Measurements from ENCODE around the gene CCNY. TPM values are rescaled to one million over a fixed set of nuclear protein-coding genes. Genes with fewer than 3 reads are reported as not detected.
A peak's percentile ranks its signal among the peaks of the same experiment; 100 is the strongest.

The CCNY gene
- total and polyA plus RNA-seq, 9 donors, result 48.0 to 99.6 (median 89.1) TPM

- H3K27ac ChIP-seq (ENCODE audit: low read length), result no peak overlapping the region
- no peak overlapping the region for H3K4me3 ChIP-seq (ENCODE audit: low read length)
- no peaks in the 10 kb centered on the region for H3K27me3 ChIP-seq (ENCODE audit: control insufficient read depth, insufficient read depth, low read length)
- WGBS (ENCODE audit: insufficient coverage), result no CpG with 5 or more reads among the region's 1 CpG
- DNase-seq, result no peak
- no peaks in the 10 kb centered on the region for H3K9me3 ChIP-seq (replicated peaks; ENCODE audit: control insufficient read depth, low read depth, low read length)
- no peaks in the 10 kb centered on the region for H3K36me3 ChIP-seq (ENCODE audit: control insufficient read depth, insufficient read depth, low read length)
- peaks cover 12% of the 10 kb centered on the region for H3K4me1 ChIP-seq (ENCODE audit: control insufficient read depth, insufficient read depth, low read length)
Measured at GRCh38 chr10:35365994-35366393, 29.7 kb downstream of the CCNY start.

GRCh38 chr10:35367107-35367859 is 31.0 kb downstream of the CCNY start:
- no peak overlapping the region for H3K4me3 ChIP-seq (ENCODE audit: low read length)
- no peak overlapping the region for H3K27ac ChIP-seq (ENCODE audit: low read length)
- WGBS (ENCODE audit: insufficient coverage), result 57% methylated on average over 1 of the region's 4 CpGs
- DNase-seq, result no peak
- no peaks in the 10 kb centered on the region for H3K27me3 ChIP-seq (ENCODE audit: control insufficient read depth, insufficient read depth, low read length)
- peaks cover 25% of the 10 kb centered on the region for H3K4me1 ChIP-seq (ENCODE audit: control insufficient read depth, insufficient read depth, low read length)
- no peaks in the 10 kb centered on the region for H3K9me3 ChIP-seq (replicated peaks; ENCODE audit: control insufficient read depth, low read depth, low read length)
- H3K36me3 ChIP-seq (ENCODE audit: control insufficient read depth, insufficient read depth, low read length), result no peaks in the 10 kb centered on the region

- H3K4me3 ChIP-seq (ENCODE audit: low read length), result no peak overlapping the region
- peaks cover 27% of the 10 kb centered on the region for H3K4me1 ChIP-seq (ENCODE audit: control insufficient read depth, insufficient read depth, low read length)
- no peaks in the 10 kb centered on the region for H3K27me3 ChIP-seq (ENCODE audit: control insufficient read depth, insufficient read depth, low read length)
- WGBS (ENCODE audit: insufficient coverage), result 15% methylated on average over 2 of the region's 4 CpGs
- H3K9me3 ChIP-seq (replicated peaks; ENCODE audit: control insufficient read depth, low read depth, low read length), result no peaks in the 10 kb centered on the region
- H3K27ac ChIP-seq (ENCODE audit: low read length), result peak overlapping the region; percentile 2
- no peaks in the 10 kb centered on the region for H3K36me3 ChIP-seq (ENCODE audit: control insufficient read depth, insufficient read depth, low read length)
- peak; percentile 54 for DNase-seq
Measured at GRCh38 chr10:35367982-35368381, 31.7 kb downstream of the CCNY start.

- WGBS (ENCODE audit: insufficient coverage), result 68% methylated on average over 10 of the region's 11 CpGs
- Histone ChIP-seq H3K27ac (ENCODE audit: low read length) (peak overlapping the region; percentile 54), H3K36me3 (ENCODE audit: control insufficient read depth, insufficient read depth, low read length) (no peaks in the 10 kb centered on the region), H3K4me3 (ENCODE audit: low read length) (no peak overlapping the region), H3K27me3 (ENCODE audit: control insufficient read depth, insufficient read depth, low read length) (no peaks in the 10 kb centered on the region), H3K9me3 (replicated peaks; ENCODE audit: control insufficient read depth, low read depth, low read length) (no peaks in the 10 kb centered on the region), H3K4me1 (ENCODE audit: control insufficient read depth, insufficient read depth, low read length) (peaks cover 27% of the 10 kb centered on the region)
- DNase-seq, result no peak
Measured at GRCh38 chr10:35368485-35369048, 32.3 kb downstream of the CCNY start.

- Histone ChIP-seq H3K27me3 (ENCODE audit: control insufficient read depth, insufficient read depth, low read length) (no peaks in the 10 kb centered on the region), H3K4me3 (ENCODE audit: low read length) (no peak overlapping the region), H3K36me3 (ENCODE audit: control insufficient read depth, insufficient read depth, low read length) (no peaks in the 10 kb centered on the region), H3K9me3 (replicated peaks; ENCODE audit: control insufficient read depth, low read depth, low read length) (no peaks in the 10 kb centered on the region), H3K27ac (ENCODE audit: low read length) (peak overlapping the region; percentile 54), H3K4me1 (ENCODE audit: control insufficient read depth, insufficient read depth, low read length) (peaks cover 27% of the 10 kb centered on the region)
- WGBS (ENCODE audit: insufficient coverage), result 11% methylated on average over 2 of the region's 6 CpGs
- peak; percentile 87 for DNase-seq
Measured at GRCh38 chr10:35369049-35369611, 32.8 kb downstream of the CCNY start.

- no peaks in the 10 kb centered on the region for H3K9me3 ChIP-seq (replicated peaks; ENCODE audit: control insufficient read depth, low read depth, low read length)
- DNase-seq, result no peak
- H3K27ac ChIP-seq (ENCODE audit: low read length), result peak overlapping the region; percentile 8
- no peaks in the 10 kb centered on the region for H3K36me3 ChIP-seq (ENCODE audit: control insufficient read depth, insufficient read depth, low read length)
- no peak overlapping the region for H3K4me3 ChIP-seq (ENCODE audit: low read length)
- no peaks in the 10 kb centered on the region for H3K27me3 ChIP-seq (ENCODE audit: control insufficient read depth, insufficient read depth, low read length)
- 85% methylated on average over 3 of the region's 3 CpGs for WGBS (ENCODE audit: insufficient coverage)
- H3K4me1 ChIP-seq (ENCODE audit: control insufficient read depth, insufficient read depth, low read length), result peaks cover 27% of the 10 kb centered on the region
Measured at GRCh38 chr10:35371731-35372130, 35.4 kb downstream of the CCNY start.

GRCh38 chr10:35372329-35372728 is 36.0 kb downstream of the CCNY start:
- peaks cover 27% of the 10 kb centered on the region for H3K4me1 ChIP-seq (ENCODE audit: control insufficient read depth, insufficient read depth, low read length)
- H3K9me3 ChIP-seq (replicated peaks; ENCODE audit: control insufficient read depth, low read depth, low read length), result no peaks in the 10 kb centered on the region
- H3K4me3 ChIP-seq (ENCODE audit: low read length), result no peak overlapping the region
- H3K36me3 ChIP-seq (ENCODE audit: control insufficient read depth, insufficient read depth, low read length), result no peaks in the 10 kb centered on the region
- DNase-seq, result peak; percentile 71
- 75% methylated on average over 4 of the region's 5 CpGs for WGBS (ENCODE audit: insufficient coverage)
- peak overlapping the region; percentile 8 for H3K27ac ChIP-seq (ENCODE audit: low read length)
- no peaks in the 10 kb centered on the region for H3K27me3 ChIP-seq (ENCODE audit: control insufficient read depth, insufficient read depth, low read length)

- H3K27me3 ChIP-seq (ENCODE audit: control insufficient read depth, insufficient read depth, low read length), result no peaks in the 10 kb centered on the region
- H3K4me3 ChIP-seq (ENCODE audit: low read length), result no peak overlapping the region
- H3K9me3 ChIP-seq (replicated peaks; ENCODE audit: control insufficient read depth, low read depth, low read length), result no peaks in the 10 kb centered on the region
- DNase-seq, result no peak
- H3K36me3 ChIP-seq (ENCODE audit: control insufficient read depth, insufficient read depth, low read length), result no peaks in the 10 kb centered on the region
- peak overlapping the region; percentile 38 for H3K27ac ChIP-seq (ENCODE audit: low read length)
- no CpG with 5 or more reads among the region's 1 CpG for WGBS (ENCODE audit: insufficient coverage)
- H3K4me1 ChIP-seq (ENCODE audit: control insufficient read depth, insufficient read depth, low read length), result peaks cover 35% of the 10 kb centered on the region
Measured at GRCh38 chr10:35375091-35375765, 38.9 kb downstream of the CCNY start.

- Histone ChIP-seq H3K27ac (ENCODE audit: low read length) (no peak overlapping the region), H3K27me3 (ENCODE audit: control insufficient read depth, insufficient read depth, low read length) (no peaks in the 10 kb centered on the region), H3K4me1 (ENCODE audit: control insufficient read depth, insufficient read depth, low read length) (peaks cover 29% of the 10 kb centered on the region), H3K4me3 (ENCODE audit: low read length) (no peak overlapping the region), H3K9me3 (replicated peaks; ENCODE audit: control insufficient read depth, low read depth, low read length) (no peaks in the 10 kb centered on the region), H3K36me3 (ENCODE audit: control insufficient read depth, insufficient read depth, low read length) (no peaks in the 10 kb centered on the region)
- WGBS (ENCODE audit: insufficient coverage), result no CpG with 5 or more reads among the region's 5 CpGs
- DNase-seq, result no peak
Measured at GRCh38 chr10:35377050-35377728, 40.9 kb downstream of the CCNY start.

All from muscle of leg (tissue), 11 donors.